ENCODE results near the gene AGPAT1.
A peak's percentile ranks its signal among the peaks of the same experiment; 100 is the strongest.
"Not testable (repeated sequence)": the region's sequence is repeated elsewhere in the genome, so short reads cannot be mapped to it uniquely, and the experiment has no call there.

The AGPAT1 gene

GRCh38 chr6:32175711-32176475 is at the start of gene AGPAT1:
Gene AGPAT1 (minus strand): TSS chr6:32176084. CDS start chr6:32171496, 4,588 bp downstream.
- peak; percentile 98 for DNase-seq

GRCh38 chr6:32224696-32225095 is 48.8 kb upstream of the AGPAT1 start:
- DNase-seq: no peak

- no peak for DNase-seq
Observed at GRCh38 chr6:32223258-32224235, 47.7 kb upstream of the AGPAT1 start, which contains the start of gene NOTCH4. Gene NOTCH4 (minus strand): TSS chr6:32224067. CDS start chr6:32223928, 139 bp downstream.

- no peak for DNase-seq
Observed at GRCh38 chr6:32222333-32223230, 46.7 kb upstream of the AGPAT1 start.

GRCh38 chr6:32220021-32220420 is 44.1 kb upstream of the AGPAT1 start:
- DNase-seq: no peak

- DNase-seq: no peak
Observed at GRCh38 chr6:32218167-32218566, 42.3 kb upstream of the AGPAT1 start.

GRCh38 chr6:32216998-32217397 is 41.1 kb upstream of the AGPAT1 start:
- DNase-seq: no peak

- no peak for DNase-seq
Observed at GRCh38 chr6:32216285-32216684, 40.4 kb upstream of the AGPAT1 start.

GRCh38 chr6:32215617-32216016 is 39.7 kb upstream of the AGPAT1 start:
- DNase-seq: no peak

- no peak for DNase-seq
Observed at GRCh38 chr6:32214126-32214525, 38.2 kb upstream of the AGPAT1 start.

- no peak for DNase-seq
Observed at GRCh38 chr6:32213649-32214048, 37.8 kb upstream of the AGPAT1 start.

GRCh38 chr6:32212076-32212760 is 36.3 kb upstream of the AGPAT1 start:
- DNase-seq: no peak

GRCh38 chr6:32211432-32211831 is 35.5 kb upstream of the AGPAT1 start:
- not testable (repeated sequence) for DNase-seq

GRCh38 chr6:32210191-32210601 is 34.3 kb upstream of the AGPAT1 start:
- no peak for DNase-seq

GRCh38 chr6:32208996-32209395 is 33.1 kb upstream of the AGPAT1 start:
- no peak for DNase-seq

- DNase-seq: no peak
Observed at GRCh38 chr6:32204268-32204715, 28.4 kb upstream of the AGPAT1 start.

GRCh38 chr6:32203426-32204267 is 27.8 kb upstream of the AGPAT1 start:
- no peak for DNase-seq

GRCh38 chr6:32202186-32202585 is 26.3 kb upstream of the AGPAT1 start:
- no peak for DNase-seq

GRCh38 chr6:32200711-32201475 is 25.0 kb upstream of the AGPAT1 start:
- no peak for DNase-seq

GRCh38 chr6:32198866-32199265 is 23.0 kb upstream of the AGPAT1 start:
- DNase-seq: no peak
